AG09309 (cell line): ENCODE measurements around the gene MARCHF3.

Experiments
- DNase-seq: peaks from one replicate; pipeline ENCODE4 v3.0.0-alpha.2; 2010; ENCODE audit warnings: low read depth
- H3K4me3 ChIP-seq: 2 replicates; pipeline ENCODE4 v1.5.1; 2011; ENCODE audit warnings: mild to moderate bottlenecking, low read depth, low read length, moderate library complexity; ENCODE audit not compliant: control insufficient read depth
- TF ChIP-seq, protein P1 (sequence below): IDR thresholded peaks from 2 replicates; pipeline ENCODE4 v1.5.1; 2011; ENCODE audit warnings: mild to moderate bottlenecking, low read depth, low read length, inconsistent platforms; ENCODE audit not compliant: insufficient read depth, control insufficient read depth; ENCODE audit errors: missing control alignments

Gene MARCHF3

DNA sequence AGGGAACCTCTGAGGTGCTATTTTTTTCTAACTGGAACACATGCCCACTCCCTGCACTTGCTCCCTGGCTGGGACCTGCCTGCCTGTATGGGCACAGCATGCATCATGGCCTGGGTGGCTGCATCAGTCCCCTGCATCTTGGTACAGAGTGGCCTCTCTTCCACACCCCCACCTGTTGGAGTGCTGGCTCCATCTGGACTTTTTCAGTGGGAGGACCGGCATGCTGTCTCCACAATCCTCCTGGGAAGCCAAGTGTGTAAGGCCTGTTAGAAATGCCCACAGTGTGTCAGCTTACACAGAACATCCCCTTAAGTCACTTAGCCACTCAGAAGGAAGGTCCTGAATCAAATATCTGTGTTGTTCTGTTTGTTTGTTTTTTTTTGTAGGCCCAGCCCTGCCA is 102.9 kb downstream of the MARCHF3 start:
- DNase-seq, result no peak
- TF ChIP-seq, protein P1, sequence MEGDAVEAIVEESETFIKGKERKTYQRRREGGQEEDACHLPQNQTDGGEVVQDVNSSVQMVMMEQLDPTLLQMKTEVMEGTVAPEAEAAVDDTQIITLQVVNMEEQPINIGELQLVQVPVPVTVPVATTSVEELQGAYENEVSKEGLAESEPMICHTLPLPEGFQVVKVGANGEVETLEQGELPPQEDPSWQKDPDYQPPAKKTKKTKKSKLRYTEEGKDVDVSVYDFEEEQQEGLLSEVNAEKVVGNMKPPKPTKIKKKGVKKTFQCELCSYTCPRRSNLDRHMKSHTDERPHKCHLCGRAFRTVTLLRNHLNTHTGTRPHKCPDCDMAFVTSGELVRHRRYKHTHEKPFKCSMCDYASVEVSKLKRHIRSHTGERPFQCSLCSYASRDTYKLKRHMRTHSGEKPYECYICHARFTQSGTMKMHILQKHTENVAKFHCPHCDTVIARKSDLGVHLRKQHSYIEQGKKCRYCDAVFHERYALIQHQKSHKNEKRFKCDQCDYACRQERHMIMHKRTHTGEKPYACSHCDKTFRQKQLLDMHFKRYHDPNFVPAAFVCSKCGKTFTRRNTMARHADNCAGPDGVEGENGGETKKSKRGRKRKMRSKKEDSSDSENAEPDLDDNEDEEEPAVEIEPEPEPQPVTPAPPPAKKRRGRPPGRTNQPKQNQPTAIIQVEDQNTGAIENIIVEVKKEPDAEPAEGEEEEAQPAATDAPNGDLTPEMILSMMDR, result no peak
- H3K4me3 ChIP-seq, result no peak overlapping the region

DNA sequence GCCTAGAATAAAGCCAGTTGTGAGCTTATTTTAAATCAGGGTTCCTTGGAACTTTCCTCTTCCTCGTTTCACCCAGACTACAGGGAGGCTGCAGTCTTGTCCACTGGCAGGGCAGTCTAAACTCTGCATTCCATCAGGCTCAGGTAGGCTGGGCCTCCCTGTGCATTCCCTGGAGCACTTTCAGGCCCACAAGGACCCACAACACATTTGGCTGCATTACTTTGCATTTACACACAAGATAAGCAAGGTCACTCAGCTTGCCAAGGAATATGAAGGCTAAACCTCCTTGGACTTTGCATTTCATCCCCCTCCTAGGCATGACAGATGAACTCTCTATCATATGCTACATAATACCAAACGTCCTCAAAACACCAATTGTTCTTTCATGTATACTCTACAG is 104.2 kb downstream of the MARCHF3 start:
- DNase-seq, result no peak
- no peak overlapping the region for H3K4me3 ChIP-seq
- TF ChIP-seq, protein P1, result no peak

DNA sequence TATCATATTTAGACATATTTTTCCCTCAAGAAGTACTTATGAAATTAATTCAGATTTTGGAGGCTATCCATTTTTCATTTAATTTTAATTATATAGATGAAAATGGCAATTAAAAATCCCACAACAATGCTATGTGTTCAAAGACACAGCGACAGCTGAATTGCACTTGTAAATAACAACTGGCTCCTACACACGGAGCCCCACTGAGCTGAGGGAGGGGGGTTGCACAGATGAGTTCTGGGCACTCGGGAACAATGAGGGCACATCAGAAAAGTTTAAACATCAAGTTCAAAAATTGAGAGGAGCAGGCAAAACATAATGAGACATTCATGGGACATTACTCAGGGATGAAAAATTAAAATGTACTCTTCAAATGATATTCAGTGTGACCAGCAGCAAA is 104.9 kb downstream of the MARCHF3 start:
- TF ChIP-seq, protein P1, result no peak
- DNase-seq, result no peak
- no peak overlapping the region for H3K4me3 ChIP-seq

DNA sequence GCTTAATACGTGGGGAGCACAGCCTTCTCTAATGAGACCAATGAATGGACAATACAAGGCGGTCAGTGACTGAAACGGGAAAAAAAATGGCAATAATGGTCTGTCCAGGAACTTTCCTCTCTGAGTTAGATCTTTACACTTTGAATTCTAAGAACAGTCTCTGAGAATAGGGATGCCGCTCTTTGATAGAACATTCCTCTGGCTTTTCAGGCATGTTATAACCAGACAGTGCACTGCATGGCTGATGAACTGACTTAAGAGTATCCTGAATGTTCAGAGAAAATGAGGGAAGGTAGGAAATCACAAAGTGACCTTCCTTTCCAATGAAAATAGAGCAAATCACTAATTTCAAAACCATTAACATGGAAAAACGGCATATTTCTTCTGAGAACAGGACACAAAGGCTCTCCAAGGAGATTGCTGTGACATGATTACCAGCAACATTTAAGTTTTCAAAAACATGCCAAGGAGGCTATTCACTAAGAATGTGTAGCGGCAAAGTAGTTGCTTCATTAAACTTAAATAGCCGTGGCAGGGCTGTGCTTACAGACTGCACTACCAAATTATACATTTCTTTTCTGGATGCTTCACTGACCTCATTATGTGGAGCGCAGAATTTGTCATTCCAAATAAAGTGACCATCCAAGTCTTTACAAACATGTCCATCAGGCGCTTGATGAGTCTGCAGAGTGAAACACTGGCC is 105.9 kb downstream of the MARCHF3 start:
- no peak for DNase-seq
- TF ChIP-seq, protein P1, result no peak
- H3K4me3 ChIP-seq, result no peak overlapping the region

DNA sequence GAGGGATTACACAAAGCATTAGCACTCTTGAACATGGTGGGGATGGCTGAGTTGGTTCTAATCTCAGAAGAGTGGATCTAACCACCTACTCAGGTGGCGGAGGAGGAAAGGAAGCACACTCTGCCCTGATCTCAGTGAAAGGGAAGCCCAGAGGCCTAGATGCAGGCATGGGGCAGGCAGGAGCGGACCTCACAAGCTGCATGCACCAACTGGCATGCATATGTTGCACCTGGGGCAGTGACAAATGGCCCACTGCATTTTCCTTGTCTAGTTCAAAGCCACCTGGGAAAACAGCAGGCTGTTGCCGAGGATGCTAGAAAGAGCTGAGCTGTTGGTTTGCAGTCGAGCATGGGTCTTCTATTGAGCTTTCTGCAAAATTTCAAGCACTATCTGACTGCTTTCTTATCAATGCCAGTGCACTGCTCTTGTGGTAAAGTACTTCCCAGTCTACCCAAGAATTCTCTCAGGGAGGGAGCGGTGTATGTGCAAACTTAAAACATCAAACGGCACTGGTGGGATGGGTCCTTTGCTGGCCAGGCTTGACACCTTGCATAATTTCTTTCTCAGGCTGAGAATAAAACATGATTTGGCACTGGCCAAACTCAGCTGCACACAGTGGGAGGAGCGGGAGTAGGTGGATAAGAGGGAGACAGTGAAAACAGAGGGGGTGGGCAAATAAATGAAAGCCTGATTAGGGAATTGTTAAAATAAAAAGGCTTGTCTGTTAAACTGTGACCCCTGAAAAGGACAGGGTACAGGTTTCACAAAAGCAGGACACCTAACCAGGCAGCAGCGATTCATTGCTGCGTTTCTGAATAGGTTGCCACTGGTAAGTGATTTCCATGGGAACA is 108.9 kb downstream of the MARCHF3 start:
- no peak overlapping the region for H3K4me3 ChIP-seq
- DNase-seq, result no peak
- TF ChIP-seq, protein P1, result no peak

DNA sequence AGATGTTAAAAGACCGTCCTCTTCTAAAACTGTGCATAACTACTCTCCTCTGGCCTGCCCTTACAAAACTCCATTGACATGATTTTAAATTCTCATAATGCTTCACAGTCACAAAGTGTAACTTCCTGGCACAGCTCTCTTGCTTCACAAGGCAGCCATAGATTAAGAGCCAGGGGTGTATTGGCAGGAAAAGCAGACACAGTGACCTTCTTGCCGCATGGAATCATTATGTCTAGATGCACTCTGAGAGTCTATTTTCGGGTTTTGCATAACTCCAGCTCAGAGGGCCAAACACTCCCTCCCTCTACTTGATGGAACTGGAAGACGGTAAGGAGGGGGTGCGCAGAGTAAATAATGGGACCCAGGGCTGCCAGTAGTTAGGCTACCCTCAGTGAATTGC is 110.1 kb downstream of the MARCHF3 start:
- TF ChIP-seq, protein P1, result no peak
- no peak overlapping the region for H3K4me3 ChIP-seq
- DNase-seq, result no peak
